Loucy (cell line): ENCODE data around the gene KPNB1.

Experiments
- H2AFZ ChIP-seq: fragments of 200-600 bp; sonication (generic); 2 replicates; pipeline ENCODE4 v1.6.0; 2016; ENCODE audit warnings: antibody characterized with exemption, mild to moderate bottlenecking, low read length, moderate library complexity
- H3F3A ChIP-seq: fragments of 200-600 bp; 2 replicates; pipeline ENCODE4 v1.6.0; 2016; ENCODE audit warnings: antibody characterized with exemption, low read depth, mild to moderate bottlenecking
- H3K27me3 ChIP-seq: fragments of 200-600 bp; sonication (generic); 2 replicates; pipeline ENCODE4 v1.6.1; 2014; ENCODE audit warnings: low read length, mild to moderate bottlenecking; ENCODE audit not compliant: insufficient read depth, poor library complexity, severe bottlenecking
- H3K36me3 ChIP-seq: fragments of 200-600 bp; sonication (generic); 2 replicates; pipeline ENCODE4 v1.6.1; 2016; ENCODE audit warnings: low read length; ENCODE audit not compliant: insufficient read depth
- H3K4me1 ChIP-seq: fragments of 200-600 bp; sonication (generic); 2 replicates; pipeline ENCODE4 v1.5.1; 2014; ENCODE audit warnings: low read length, mild to moderate bottlenecking; ENCODE audit not compliant: insufficient read depth, poor library complexity, severe bottlenecking
- H3K4me2 ChIP-seq: fragments of 200-600 bp; sonication (generic); 2 replicates; pipeline ENCODE4 v1.6.0; 2014; ENCODE audit warnings: antibody characterized with exemption, low read length, low read depth, mild to moderate bottlenecking; ENCODE audit not compliant: poor library complexity, severe bottlenecking
- H3K4me3 ChIP-seq: fragments of 200-600 bp; sonication (generic); 2 replicates; pipeline ENCODE4 v1.5.1; 2014; ENCODE audit warnings: low read length, mild to moderate bottlenecking, mixed read lengths; ENCODE audit not compliant: poor library complexity, severe bottlenecking
- H3K79me2 ChIP-seq: fragments of 200-600 bp; sonication (generic); 2 replicates; pipeline ENCODE4 v1.6.1; 2014; ENCODE audit warnings: low read length; ENCODE audit not compliant: insufficient read depth
- H3K9ac ChIP-seq: fragments of 200-600 bp; sonication (generic); 2 replicates; pipeline ENCODE4 v1.6.0; 2014; ENCODE audit warnings: mild to moderate bottlenecking, low read depth, low read length, moderate library complexity; ENCODE audit not compliant: poor library complexity, severe bottlenecking
- H3K9me2 ChIP-seq: fragments of 200-600 bp; sonication (generic); replicated peaks from 2 replicates; pipeline ENCODE4 v1.6.1; 2016; ENCODE audit warnings: low read depth, low read length, mixed read lengths
- H3K9me3 ChIP-seq: fragments of 200-600 bp; sonication (generic); 2 replicates; pipeline ENCODE4 v1.6.1; 2014; ENCODE audit warnings: mild to moderate bottlenecking, antibody characterized with exemption, low read length, low read depth; ENCODE audit not compliant: insufficient read depth
- H4K20me1 ChIP-seq: fragments of 200-600 bp; sonication (generic); 2 replicates; pipeline ENCODE4 v1.6.0; 2014; ENCODE audit warnings: antibody characterized with exemption, low read length, mild to moderate bottlenecking; ENCODE audit not compliant: insufficient read depth, poor library complexity, severe bottlenecking
- EZH2phosphoT487 ChIP-seq: fragments of 200-600 bp; IDR thresholded peaks from 2 replicates; pipeline ENCODE4 v1.6.1; 2018; ENCODE audit warnings: antibody characterized with exemption, mild to moderate bottlenecking, moderate library complexity, borderline replicate concordance
- TF ChIP-seq, protein P1 (sequence below): fragments of 200-600 bp; sonication (generic); conservative IDR thresholded peaks from 2 replicates; pipeline ENCODE4 v1.5.1; 2014; ENCODE audit warnings: mild to moderate bottlenecking, antibody characterized with exemption, low read length

The KPNB1 gene

DNA sequence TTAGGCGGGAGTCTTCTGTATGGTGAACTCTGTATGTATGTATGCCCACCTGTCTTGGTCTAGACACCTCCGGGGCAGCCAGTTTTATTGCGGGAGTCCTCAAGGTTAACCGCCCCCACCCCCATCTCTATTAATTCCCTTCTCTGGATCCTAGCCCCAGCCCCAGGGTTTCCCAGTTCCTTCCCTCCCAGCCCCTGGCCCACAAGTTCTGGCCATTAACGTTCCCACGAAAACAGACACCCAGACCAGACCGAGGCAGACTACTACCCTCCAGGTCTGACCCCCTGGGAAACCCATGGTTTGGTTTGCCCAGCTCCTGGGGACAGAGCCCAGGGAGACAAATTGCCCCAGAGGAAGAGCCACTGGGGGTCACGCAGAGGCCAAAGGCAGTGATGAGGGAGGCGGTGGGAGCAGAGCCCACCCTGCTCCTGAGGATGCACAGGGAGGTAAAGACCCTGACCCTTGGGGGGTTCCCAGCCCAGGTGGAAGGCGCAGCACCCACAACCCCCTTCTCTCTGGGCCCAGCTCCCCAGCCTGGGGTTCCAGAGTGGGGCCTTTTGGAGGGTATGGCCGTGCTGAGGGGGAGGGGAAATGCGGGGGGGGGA lies 52.8 kb downstream of the KPNB1 start:
- Histone ChIP-seq H3K27me3 (no peaks in the 10 kb centered on the region), H3K9me2 (no peaks in the 10 kb centered on the region), H4K20me1 (no peaks in the 10 kb centered on the region), H3K9me3 (no peaks in the 10 kb centered on the region), H3K4me2 (peak overlapping the region; percentile 57), H3F3A (no peaks in the 10 kb centered on the region), H3K4me1 (peaks cover 61% of the 10 kb centered on the region), H3K79me2 (no peaks in the 10 kb centered on the region), H2AFZ (no peak overlapping the region), H3K4me3 (no peak overlapping the region), H3K9ac (peak overlapping the region; percentile 51), H3K36me3 (no peaks in the 10 kb centered on the region)
- TF ChIP-seq, protein P1, sequence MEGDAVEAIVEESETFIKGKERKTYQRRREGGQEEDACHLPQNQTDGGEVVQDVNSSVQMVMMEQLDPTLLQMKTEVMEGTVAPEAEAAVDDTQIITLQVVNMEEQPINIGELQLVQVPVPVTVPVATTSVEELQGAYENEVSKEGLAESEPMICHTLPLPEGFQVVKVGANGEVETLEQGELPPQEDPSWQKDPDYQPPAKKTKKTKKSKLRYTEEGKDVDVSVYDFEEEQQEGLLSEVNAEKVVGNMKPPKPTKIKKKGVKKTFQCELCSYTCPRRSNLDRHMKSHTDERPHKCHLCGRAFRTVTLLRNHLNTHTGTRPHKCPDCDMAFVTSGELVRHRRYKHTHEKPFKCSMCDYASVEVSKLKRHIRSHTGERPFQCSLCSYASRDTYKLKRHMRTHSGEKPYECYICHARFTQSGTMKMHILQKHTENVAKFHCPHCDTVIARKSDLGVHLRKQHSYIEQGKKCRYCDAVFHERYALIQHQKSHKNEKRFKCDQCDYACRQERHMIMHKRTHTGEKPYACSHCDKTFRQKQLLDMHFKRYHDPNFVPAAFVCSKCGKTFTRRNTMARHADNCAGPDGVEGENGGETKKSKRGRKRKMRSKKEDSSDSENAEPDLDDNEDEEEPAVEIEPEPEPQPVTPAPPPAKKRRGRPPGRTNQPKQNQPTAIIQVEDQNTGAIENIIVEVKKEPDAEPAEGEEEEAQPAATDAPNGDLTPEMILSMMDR, result no peak
- no peak for TF ChIP-seq EZH2phosphoT487

DNA sequence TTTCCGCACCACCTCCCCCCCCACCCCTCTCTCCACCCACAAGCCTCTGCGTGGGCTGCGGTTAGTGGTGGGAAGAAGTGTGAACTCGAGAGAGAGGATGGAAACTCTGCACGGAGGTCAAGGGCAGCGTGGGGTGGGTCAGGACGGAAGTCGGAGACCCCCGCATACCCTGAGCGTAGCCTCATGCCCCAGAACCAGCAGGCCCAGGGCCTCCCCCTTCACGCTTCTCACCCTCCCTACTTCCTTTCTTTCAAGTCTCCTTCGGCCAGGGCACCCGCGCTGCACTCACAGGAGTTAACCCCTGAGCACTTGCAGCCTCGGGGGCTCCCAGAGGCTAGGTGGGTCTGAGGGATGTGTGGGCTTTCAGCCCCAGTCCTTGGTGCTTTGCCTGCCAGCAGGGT lies 53.5 kb downstream of the KPNB1 start:
- Histone ChIP-seq H2AFZ (no peak overlapping the region), H3K79me2 (no peaks in the 10 kb centered on the region), H3K27me3 (no peaks in the 10 kb centered on the region), H3K9me3 (no peaks in the 10 kb centered on the region), H3K9ac (peak overlapping the region; percentile 51), H3K4me3 (peak overlapping the region; percentile 36), H3K9me2 (no peaks in the 10 kb centered on the region), H3K4me1 (peaks cover 63% of the 10 kb centered on the region), H3F3A (no peaks in the 10 kb centered on the region), H3K4me2 (peak overlapping the region; percentile 57), H4K20me1 (no peaks in the 10 kb centered on the region), H3K36me3 (no peaks in the 10 kb centered on the region)
- TF ChIP-seq, protein P1, result no peak
- TF ChIP-seq EZH2phosphoT487, result no peak

DNA sequence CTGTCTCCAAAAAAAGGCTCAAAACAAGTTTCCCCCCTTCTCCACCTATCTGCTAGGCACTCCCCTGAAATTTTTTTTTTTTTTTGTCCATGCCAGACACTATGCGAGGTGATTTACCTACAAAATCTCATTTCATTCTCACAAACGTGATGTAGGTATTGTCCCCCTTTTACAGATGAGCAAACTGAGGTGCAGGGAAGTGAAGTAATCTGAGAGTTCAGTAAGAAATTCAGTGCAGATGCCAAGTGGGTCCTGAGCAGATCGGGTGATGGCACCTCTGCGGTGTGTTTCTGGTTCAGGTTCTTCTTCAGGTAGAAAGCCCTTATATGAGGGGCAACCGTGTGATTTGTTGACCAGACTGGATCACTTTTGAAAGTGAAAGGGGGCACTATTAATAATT lies 54.0 kb downstream of the KPNB1 start:
- Histone ChIP-seq H3K4me2 (peak overlapping the region; percentile 57), H3K9me2 (no peaks in the 10 kb centered on the region), H3K36me3 (no peaks in the 10 kb centered on the region), H3K27me3 (no peaks in the 10 kb centered on the region), H2AFZ (no peak overlapping the region), H3K4me3 (peak overlapping the region; percentile 36), H4K20me1 (no peaks in the 10 kb centered on the region), H3K9ac (peak overlapping the region; percentile 51), H3K4me1 (peaks cover 63% of the 10 kb centered on the region), H3K79me2 (no peaks in the 10 kb centered on the region), H3F3A (no peaks in the 10 kb centered on the region), H3K9me3 (no peaks in the 10 kb centered on the region)
- TF ChIP-seq, protein P1, result no peak
- TF ChIP-seq EZH2phosphoT487, result no peak
